CD4-positive, alpha-beta T cell treated with Interleukin-21 for 1 hour (primary cell): ENCODE measurements around the gene FAM240B.

Source experiments
- DNase-seq: peaks from one replicate; pipeline ENCODE4 v3.0.0-alpha.2; 2020

The FAM240B gene

GRCh38 chr9:38697776-38698300 lies 22.1 kb downstream of the FAM240B start:
- DNase-seq, result no peak

- DNase-seq, result no peak
These were observed 22.9 kb downstream of the FAM240B start for GRCh38 chr9:38696999-38697398.

DNA sequence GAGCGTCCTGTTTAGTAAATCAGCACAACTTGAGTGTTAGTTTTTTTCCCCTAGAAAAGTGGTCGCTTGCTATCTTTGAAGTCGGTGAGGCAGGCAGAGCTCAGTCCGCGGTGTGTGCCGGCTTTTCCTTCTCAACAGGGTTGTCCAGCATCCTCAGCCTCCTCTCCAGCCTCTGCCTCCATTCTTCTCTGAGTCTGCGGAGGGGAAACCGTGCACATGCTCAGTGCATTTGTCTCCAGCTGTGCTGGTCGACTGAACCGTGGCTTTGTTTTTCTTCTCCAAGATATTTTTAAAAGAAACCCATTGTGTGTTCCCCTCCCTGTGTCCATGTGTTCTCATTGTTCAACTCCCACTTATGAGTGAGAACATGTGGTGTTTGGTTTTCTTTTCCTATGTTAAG lies 25.3 kb downstream of the FAM240B start:
- no peak for DNase-seq

DNA sequence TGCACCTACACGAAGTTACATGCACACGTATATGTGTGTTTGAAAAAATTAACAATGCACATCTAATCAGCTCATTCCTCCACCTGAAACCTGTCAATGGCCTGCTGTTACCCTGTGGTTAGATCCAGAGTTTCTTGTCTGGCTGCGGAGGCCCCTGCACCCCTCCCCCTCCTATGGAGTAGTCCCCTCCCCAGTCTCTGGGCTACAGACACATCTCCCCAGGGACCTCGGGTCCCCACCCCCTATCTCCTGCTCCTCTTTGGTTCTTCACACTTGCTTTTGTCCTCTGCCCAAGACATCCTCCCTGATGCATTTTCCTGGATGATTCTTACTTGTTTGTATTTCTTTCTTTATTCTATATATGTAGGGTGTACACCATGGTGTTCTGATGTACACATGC lies 27.2 kb downstream of the FAM240B start:
- DNase-seq, result no peak

- no peak for DNase-seq
These were observed 29.4 kb downstream of the FAM240B start for GRCh38 chr9:38690574-38690973.

DNA sequence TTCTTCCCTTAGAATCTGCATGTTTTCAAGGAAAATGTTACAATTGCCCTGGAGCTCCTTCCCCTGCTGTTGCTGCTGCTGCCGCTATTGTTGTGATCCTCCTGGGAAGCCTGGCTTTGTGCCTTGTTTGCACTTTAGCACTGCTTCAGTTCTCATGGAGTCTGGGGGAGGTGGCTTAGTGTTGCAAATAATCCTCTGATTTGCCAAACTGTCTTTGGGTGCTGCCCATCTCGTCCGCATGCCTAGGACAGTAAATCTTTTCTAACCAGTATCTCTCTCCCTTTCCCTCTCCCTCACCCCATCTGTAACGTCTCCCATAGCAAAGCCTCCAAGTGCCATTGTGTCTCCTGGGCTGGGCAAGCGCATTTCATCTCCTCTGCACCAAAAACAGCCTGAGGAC lies 30.3 kb downstream of the FAM240B start:
- no peak for DNase-seq

- no peak for DNase-seq
These were observed 31.9 kb downstream of the FAM240B start for GRCh38 chr9:38687992-38688391.

DNA sequence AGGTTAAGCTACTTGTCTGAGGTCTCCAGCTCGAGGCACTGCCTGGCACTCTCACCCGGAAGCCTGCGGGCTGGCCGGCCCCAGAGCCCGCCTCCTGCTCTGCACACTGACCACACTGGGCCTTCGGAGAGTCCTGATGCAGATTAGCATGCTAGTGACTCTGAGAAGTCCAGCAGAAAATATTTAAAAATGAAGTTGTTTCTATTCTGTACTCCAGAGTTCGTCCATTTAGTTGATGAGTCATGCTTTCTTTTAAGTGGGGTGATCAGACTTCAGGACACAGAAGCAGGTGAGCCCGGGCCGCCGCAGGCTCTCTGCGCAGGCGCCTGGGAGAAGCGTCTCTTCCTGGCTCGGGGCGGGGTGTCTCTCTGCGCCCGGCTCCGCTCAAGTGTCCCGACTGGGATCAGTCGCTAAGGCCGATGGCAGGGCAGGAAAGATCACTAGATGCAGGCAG lies 32.5 kb downstream of the FAM240B start:
- DNase-seq, result peak; percentile 14

DNA sequence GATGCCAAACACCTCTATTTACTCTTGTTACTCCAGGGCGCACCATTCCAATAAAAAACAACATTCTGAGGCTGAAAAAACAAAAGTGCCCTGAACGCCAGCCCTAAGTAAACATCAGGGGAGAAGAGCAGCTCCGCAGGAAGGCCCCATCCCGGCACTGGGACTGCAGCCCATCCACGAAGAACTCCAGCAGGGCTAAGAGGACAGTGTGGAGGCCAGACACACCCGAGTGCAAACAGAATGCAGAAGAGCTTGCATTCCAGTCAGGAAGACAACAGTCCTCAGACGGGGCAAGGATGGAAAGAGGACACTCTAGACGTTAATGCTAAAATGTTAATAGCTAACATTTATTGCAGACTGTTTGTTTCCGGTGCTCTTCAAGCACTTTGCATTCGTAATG lies 33.0 kb downstream of the FAM240B start:
- no peak for DNase-seq

GRCh38 chr9:38685535-38685934 lies 34.4 kb downstream of the FAM240B start:
- DNase-seq, result no peak

GRCh38 chr9:38683336-38683735 lies 36.6 kb downstream of the FAM240B start:
- DNase-seq, result no peak

GRCh38 chr9:38682713-38683112 lies 37.2 kb downstream of the FAM240B start:
- no peak for DNase-seq

- DNase-seq, result no peak
These were observed 38.1 kb downstream of the FAM240B start for GRCh38 chr9:38681747-38682227.

DNA sequence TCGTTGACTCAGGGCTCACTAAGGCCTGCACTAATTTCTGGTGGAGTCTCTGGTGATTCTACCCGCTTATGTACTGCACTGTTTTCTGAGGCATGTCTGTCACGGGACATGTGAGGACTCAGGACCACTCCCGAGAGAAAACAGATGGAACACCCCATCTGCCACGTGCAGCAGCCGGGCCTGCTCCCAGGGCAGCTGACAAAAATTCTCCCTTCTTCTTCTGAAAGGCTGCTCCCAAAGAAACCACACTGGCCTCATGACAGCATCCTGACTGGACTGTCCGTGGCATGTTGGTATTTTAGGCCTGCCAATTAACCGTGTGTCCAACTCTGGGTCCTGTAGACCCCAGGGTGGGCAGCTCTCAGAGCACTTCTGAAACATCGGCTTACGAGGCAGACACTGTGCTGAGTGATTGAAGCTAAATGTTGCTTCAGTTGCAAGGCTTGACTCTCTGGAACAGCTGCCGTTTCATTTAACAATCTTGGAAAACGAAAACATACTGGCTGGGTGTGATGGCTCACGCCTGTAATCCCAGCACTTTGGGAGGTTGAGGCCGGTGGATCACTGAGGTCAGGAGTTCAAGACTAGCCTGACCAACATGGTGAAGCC lies 39.0 kb downstream of the FAM240B start:
- DNase-seq, result no peak

DNA sequence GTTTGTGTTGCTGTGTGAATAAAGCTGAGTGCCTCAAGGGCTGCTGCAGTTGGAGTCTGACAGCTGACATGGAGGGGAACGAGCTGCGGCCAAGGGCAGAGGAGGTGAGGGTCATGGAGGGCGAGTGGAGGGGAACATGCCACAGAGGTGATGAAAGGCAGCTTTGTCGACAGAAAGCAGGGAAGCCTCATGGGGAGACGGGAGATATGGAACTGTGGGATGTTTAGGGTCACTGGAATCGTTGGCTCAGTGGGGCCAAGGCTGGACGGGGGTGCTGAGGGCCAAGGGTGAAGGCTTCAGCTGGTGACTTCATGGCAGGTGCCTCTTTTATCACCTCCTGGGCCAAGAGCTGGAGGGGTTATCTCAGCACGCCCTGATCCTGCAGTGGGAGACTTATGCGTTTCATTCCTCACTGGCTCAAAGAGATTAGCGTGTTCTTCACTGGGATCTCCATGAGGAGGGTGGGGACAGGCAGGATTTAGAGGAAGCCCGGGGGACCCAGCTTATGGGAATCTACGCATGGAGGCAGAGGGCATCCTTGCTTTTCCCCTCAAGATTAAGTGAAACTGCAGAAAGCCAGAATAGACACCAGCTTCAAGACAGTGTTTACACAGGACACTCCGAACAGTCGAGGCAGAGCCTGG lies 42.2 kb downstream of the FAM240B start:
- no peak for DNase-seq

GRCh38 chr9:38675831-38676230 lies 44.1 kb downstream of the FAM240B start:
- no peak for DNase-seq

DNA sequence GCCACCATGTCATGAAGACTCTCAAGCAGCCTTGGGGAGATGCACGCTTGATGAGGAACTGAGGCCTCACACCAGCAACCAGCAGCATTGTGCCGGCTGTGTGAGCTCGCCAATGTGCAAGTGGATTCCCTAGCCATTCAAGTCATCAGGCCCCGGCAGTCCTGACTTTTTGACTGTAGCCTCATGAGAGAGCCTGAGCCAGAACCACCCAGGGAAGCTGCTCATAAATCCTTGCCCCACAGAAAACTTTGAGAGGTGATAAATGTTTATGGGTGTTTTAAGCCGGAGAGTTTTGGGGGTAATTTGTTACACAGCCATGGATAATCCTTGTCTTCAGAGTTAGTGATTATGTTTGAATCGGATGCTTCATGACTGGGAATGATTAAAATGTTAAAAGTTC lies 44.7 kb downstream of the FAM240B start:
- no peak for DNase-seq

DNA sequence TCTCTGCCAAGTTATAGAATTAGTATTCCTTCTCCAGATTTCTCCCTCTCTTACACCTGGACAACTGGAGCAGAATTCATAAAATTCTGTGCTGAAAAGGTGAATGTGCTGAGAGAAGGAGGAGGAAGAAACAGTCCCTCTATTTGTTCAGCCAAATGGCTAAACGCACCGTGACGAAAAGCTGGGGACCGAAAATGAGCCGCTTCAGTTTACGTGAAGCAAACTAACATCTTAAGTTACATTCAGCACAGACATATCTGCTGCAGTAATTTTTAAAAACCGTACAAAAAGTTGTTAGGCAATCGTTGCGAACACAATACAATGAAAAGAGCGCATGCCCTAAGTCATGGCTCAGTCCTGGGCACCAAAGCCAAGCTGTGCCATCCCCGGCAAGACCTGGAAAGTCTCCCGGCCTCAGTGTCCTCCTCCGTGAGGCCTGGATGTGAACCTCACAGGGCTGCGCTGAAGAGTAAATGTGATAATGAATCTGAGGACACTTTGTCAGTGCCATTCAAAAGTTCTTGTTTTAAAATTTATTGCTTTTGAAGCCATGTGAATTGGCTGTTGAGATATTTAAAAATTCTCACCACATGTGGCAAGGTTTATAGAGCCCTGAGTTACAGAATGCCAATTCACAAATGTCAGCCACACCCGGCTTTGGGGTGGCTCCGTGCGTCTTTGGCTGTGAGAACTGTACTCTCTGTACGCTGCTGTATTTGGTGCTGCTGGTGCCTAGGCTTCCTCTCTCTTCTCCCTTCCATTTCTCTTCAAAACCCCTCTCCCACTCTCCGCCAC lies 46.3 kb downstream of the FAM240B start:
- no peak for DNase-seq

DNA sequence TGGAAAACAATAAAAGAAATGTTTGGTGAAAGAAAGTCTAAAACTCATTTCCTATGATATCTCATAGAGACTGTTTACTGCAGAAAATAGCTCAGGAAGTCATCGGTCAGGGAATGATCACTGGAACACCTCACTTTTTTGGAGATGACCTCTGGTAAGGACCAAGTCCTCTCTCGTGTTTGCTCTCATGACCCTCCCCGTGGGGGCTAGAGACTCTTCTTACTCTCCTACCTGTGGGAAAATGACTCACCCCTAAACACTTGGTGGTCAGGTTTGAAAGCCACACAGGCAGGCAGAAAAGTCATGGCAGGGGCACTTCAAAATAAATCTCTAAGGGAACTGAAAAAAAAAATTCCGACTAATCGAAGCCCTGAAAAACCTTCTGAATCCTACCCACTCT lies 48.2 kb downstream of the FAM240B start:
- no peak for DNase-seq

GRCh38 chr9:38671372-38671731 lies 48.6 kb downstream of the FAM240B start:
- no peak for DNase-seq

- DNase-seq, result no peak
These were observed 49.2 kb downstream of the FAM240B start for GRCh38 chr9:38670542-38671371.

GRCh38 chr9:38668791-38669466 lies 51.0 kb downstream of the FAM240B start:
- no peak for DNase-seq
